ENCODE results near the gene LRRK1. TPM values are rescaled to one million over a fixed set of nuclear protein-coding genes. Genes with fewer than 3 reads are reported as not detected.

Gene LRRK1
- total RNA-seq, 1 experiment from 2014 or later = 7.0 TPM

GRCh38 chr15:101052681-101053121 lies 133.5 kb downstream of the LRRK1 start:
- ChIA-PET CTCF (no interaction called here), POLR2A (ENCODE audit: unreplicated experiment) (no interaction called here)
- Histone ChIP-seq H3K9ac (ENCODE audit: low read length) (no peak overlapping the region), H4K20me1 (ENCODE audit: low read length) (no peaks in the 10 kb centered on the region), H3K27ac (ENCODE audit: low read length) (no peak overlapping the region), H3K36me3 (ENCODE audit: low read depth, low read length) (no peaks in the 10 kb centered on the region), H3K4me1 (ENCODE audit: insufficient read depth, low read length) (no peaks in the 10 kb centered on the region), H2AFZ (ENCODE audit: low read length) (no peak overlapping the region), H3K27me3 (ENCODE audit: low read length) (no peaks in the 10 kb centered on the region), H3K9me2 (replicated peaks; ENCODE audit: low read length) (no peaks in the 10 kb centered on the region), H3K9me3 (ENCODE audit: low read length) (no peaks in the 10 kb centered on the region), H3K4me3 (ENCODE audit: low read length) (no peak overlapping the region), H3K79me2 (ENCODE audit: low read length) (no peaks in the 10 kb centered on the region), H3K4me2 (ENCODE audit: low read length) (no peak overlapping the region), H3F3A (ENCODE audit: low read length, unreplicated experiment) (no peaks in the 10 kb centered on the region)
- no peak for TF ChIP-seq CTCF (conservative IDR thresholded peaks at IDR 0.05; ENCODE audit: low read depth, low read length)
- TF ChIP-seq EZH2phosphoT487 (IDR thresholded peaks at IDR 0.05; ENCODE audit: borderline replicate concordance, low read length) = no peak
- TF ChIP-seq EZH2 (IDR thresholded peaks at IDR 0.05; ENCODE audit: low read length, unreplicated experiment) = no peak
- DNase-seq = no peak
- ATAC-seq = no peak
- BruUV-seq (replicated peaks) = no TSS peak
- intact Hi-C loops (cut with micrococcal nuclease) = no loop called here

- no peaks in the 10 kb centered on the region for H3F3A ChIP-seq (ENCODE audit: low read length, unreplicated experiment)
- POLR2A ChIA-PET (ENCODE audit: unreplicated experiment) = no interaction called here
- no peak overlapping the region for H3K27ac ChIP-seq (ENCODE audit: low read length)
- no peaks in the 10 kb centered on the region for H3K27me3 ChIP-seq (ENCODE audit: low read length)
- no peak overlapping the region for H3K4me3 ChIP-seq (ENCODE audit: low read length)
- no peak overlapping the region for H3K9ac ChIP-seq (ENCODE audit: low read length)
- ATAC-seq = no peak
- no peaks in the 10 kb centered on the region for H3K4me1 ChIP-seq (ENCODE audit: insufficient read depth, low read length)
- H3K79me2 ChIP-seq (ENCODE audit: low read length) = no peaks in the 10 kb centered on the region
- DNase-seq = no peak
- no peaks in the 10 kb centered on the region for H3K9me3 ChIP-seq (ENCODE audit: low read length)
- no peak overlapping the region for H3K4me2 ChIP-seq (ENCODE audit: low read length)
- no peaks in the 10 kb centered on the region for H3K36me3 ChIP-seq (ENCODE audit: low read depth, low read length)
- TF ChIP-seq EZH2phosphoT487 (IDR thresholded peaks at IDR 0.05; ENCODE audit: borderline replicate concordance, low read length) = no peak
- TF ChIP-seq CTCF (conservative IDR thresholded peaks at IDR 0.05; ENCODE audit: low read depth, low read length) = no peak
- no peak for TF ChIP-seq EZH2 (IDR thresholded peaks at IDR 0.05; ENCODE audit: low read length, unreplicated experiment)
- no TSS peak for BruUV-seq (replicated peaks)
- H4K20me1 ChIP-seq (ENCODE audit: low read length) = no peaks in the 10 kb centered on the region
- no peaks in the 10 kb centered on the region for H3K9me2 ChIP-seq (replicated peaks; ENCODE audit: low read length)
- intact Hi-C loops (cut with micrococcal nuclease) = no loop called here
- CTCF ChIA-PET = no interaction called here
- H2AFZ ChIP-seq (ENCODE audit: low read length) = no peak overlapping the region
These were observed 134.1 kb downstream of the LRRK1 start for GRCh38 chr15:101053261-101053660.

- Histone ChIP-seq H3K36me3 (ENCODE audit: low read depth, low read length) (no peaks in the 10 kb centered on the region), H2AFZ (ENCODE audit: low read length) (no peak overlapping the region), H3K9me3 (ENCODE audit: low read length) (no peaks in the 10 kb centered on the region), H3K9ac (ENCODE audit: low read length) (no peak overlapping the region), H4K20me1 (ENCODE audit: low read length) (no peaks in the 10 kb centered on the region), H3K27me3 (ENCODE audit: low read length) (no peaks in the 10 kb centered on the region), H3K4me2 (ENCODE audit: low read length) (no peak overlapping the region), H3K4me3 (ENCODE audit: low read length) (no peak overlapping the region), H3K79me2 (ENCODE audit: low read length) (no peaks in the 10 kb centered on the region), H3K9me2 (replicated peaks; ENCODE audit: low read length) (no peaks in the 10 kb centered on the region), H3K27ac (ENCODE audit: low read length) (no peak overlapping the region), H3K4me1 (ENCODE audit: insufficient read depth, low read length) (no peaks in the 10 kb centered on the region), H3F3A (ENCODE audit: low read length, unreplicated experiment) (no peaks in the 10 kb centered on the region)
- ChIA-PET CTCF (no interaction called here), POLR2A (ENCODE audit: unreplicated experiment) (no interaction called here)
- ATAC-seq (no peak), DNase-seq (no peak)
- BruUV-seq (replicated peaks) = no TSS peak
- TF ChIP-seq EZH2phosphoT487 (IDR thresholded peaks at IDR 0.05; ENCODE audit: borderline replicate concordance, low read length) (no peak), EZH2 (IDR thresholded peaks at IDR 0.05; ENCODE audit: low read length, unreplicated experiment) (no peak)
- intact Hi-C loops (cut with micrococcal nuclease) = no loop called here
These were observed 135.0 kb downstream of the LRRK1 start for GRCh38 chr15:101054116-101054515.
